IMR-90 (cell line): ENCODE results near the gene MIEF2. TPM values are rescaled to one million over a fixed set of nuclear protein-coding genes. Genes with fewer than 3 reads are reported as not detected.
A peak's percentile ranks its signal among the peaks of the same experiment; 100 is the strongest.

Experiments
- ATAC-seq: fragments of 200-7000 bp; cut with Tn5 transposase; 2 replicates; pipeline ENCODE4 v1.9.1; 2020; ENCODE audit warnings: low read depth, mild to moderate bottlenecking, moderate library complexity
- BruUV-seq: library from RNA; stranded (reverse); fragments of 400-500 nt; replicated peaks from 2 replicates; lab custom pipeline; 2021; lab: Mats Ljungman, UMichigan
- CTCF ChIA-PET: fragments of 300-600 bp; formaldehyde crosslinking; extraction: SDS; loops from one replicate; lab custom pipeline; 2021; ENCODE audit warnings: antibody characterized with exemption; lab: Yijun Ruan, JAX
- POLR2A ChIA-PET: fragments of 300-600 bp; sonication (Branson Sonifier 250); formaldehyde crosslinking; loops from one replicate; lab custom pipeline; 2022; ENCODE audit warnings: antibody characterized with exemption; ENCODE audit not compliant: unreplicated experiment; lab: Charles Lee
- DNase-seq: peaks from one replicate; pipeline ENCODE4 v3.0.0; 2013
- H2AFZ ChIP-seq: replicated peaks from 2 replicates; pipeline ENCODE3; 2013; ENCODE audit warnings: low read length, mild to moderate bottlenecking; ENCODE audit not compliant: poor library complexity
- H2AK5ac ChIP-seq: 2 replicates; pipeline ENCODE4 v1.6.1; 2013; ENCODE audit warnings: low read depth, low read length, inconsistent platforms
- H2AK9ac ChIP-seq: replicated peaks from 2 replicates; pipeline ENCODE3; 2013; ENCODE audit warnings: mild to moderate bottlenecking, low read depth, low read length, moderate library complexity; ENCODE audit not compliant: poor library complexity
- H2BK120ac ChIP-seq: 2 replicates; pipeline ENCODE4 v1.6.1; 2013; ENCODE audit warnings: low read depth, low read length, inconsistent platforms
- H2BK15ac ChIP-seq: 3 replicates; pipeline ENCODE4 v1.6.1; 2013; ENCODE audit warnings: low read depth, low read length, inconsistent platforms
- H2BK20ac ChIP-seq: 2 replicates; pipeline ENCODE4 v1.6.1; 2013; ENCODE audit warnings: low read depth, mild to moderate bottlenecking, inconsistent platforms, low read length, moderate library complexity
- H2BK5ac ChIP-seq: 2 replicates; pipeline ENCODE4 v1.6.1; 2013; ENCODE audit warnings: mild to moderate bottlenecking, low read depth, low read length, inconsistent platforms; ENCODE audit not compliant: poor library complexity, severe bottlenecking
- H3K14ac ChIP-seq: replicated peaks from 2 replicates; pipeline ENCODE4 v1.6.1; 2013; ENCODE audit warnings: low read depth, low read length, inconsistent platforms
- H3K18ac ChIP-seq: 2 replicates; pipeline ENCODE4 v1.6.1; 2013; ENCODE audit warnings: low read depth, low read length, control low read depth
- H3K23ac ChIP-seq: 2 replicates; pipeline ENCODE4 v1.6.1; 2013; ENCODE audit warnings: low read depth, low read length, inconsistent platforms
- H3K27ac ChIP-seq: 2 replicates; pipeline ENCODE4 v1.5.1; 2013; ENCODE audit warnings: mild to moderate bottlenecking, control low read depth, low read length; ENCODE audit not compliant: insufficient read depth
- H3K27me3 ChIP-seq: 2 replicates; pipeline ENCODE4 v1.6.1; 2013; ENCODE audit warnings: low read length; ENCODE audit not compliant: control insufficient read depth, insufficient read depth
- H3K36me3 ChIP-seq: 2 replicates; pipeline ENCODE4 v1.6.1; 2013; ENCODE audit warnings: low read length, mixed read lengths; ENCODE audit not compliant: control insufficient read depth, insufficient read depth
- H3K4ac ChIP-seq: 2 replicates; pipeline ENCODE4 v1.6.1; 2013; ENCODE audit warnings: low read depth, low read length, inconsistent platforms
- H3K4me1 ChIP-seq: 2 replicates; pipeline ENCODE4 v1.6.1; 2013; ENCODE audit warnings: low read length, mixed read lengths; ENCODE audit not compliant: control insufficient read depth, insufficient read depth
- H3K4me2 ChIP-seq: 2 replicates; pipeline ENCODE4 v1.6.1; 2013; ENCODE audit warnings: low read depth, mild to moderate bottlenecking, control low read depth, low read length, moderate library complexity
- H3K4me3 ChIP-seq: 2 replicates; pipeline ENCODE4 v1.5.1; 2013; ENCODE audit warnings: low read depth, mild to moderate bottlenecking, control low read depth, low read length, moderate library complexity; ENCODE audit not compliant: insufficient read depth
- H3K56ac ChIP-seq: 2 replicates; pipeline ENCODE4 v1.6.1; 2013; ENCODE audit warnings: low read length, inconsistent platforms; ENCODE audit not compliant: insufficient read depth; ENCODE audit errors: extremely low read depth
- H3K79me1 ChIP-seq, 2 experiments: 2 replicates each; pipeline ENCODE4 v1.6.1; 2013; ENCODE audit warnings: low read length in 2 of 2, inconsistent platforms in 1 of 2, low read depth in 1 of 2
- H3K9ac ChIP-seq: 2 replicates; pipeline ENCODE4 v1.6.1; 2013; ENCODE audit warnings: low read depth, low read length, control low read depth
- H3K9me1 ChIP-seq: 2 replicates; pipeline ENCODE4 v1.6.1; 2013; ENCODE audit warnings: low read length, inconsistent platforms; ENCODE audit not compliant: insufficient read depth
- H3K9me3 ChIP-seq: 2 replicates; pipeline ENCODE4 v1.6.1; 2013; ENCODE audit warnings: low read length; ENCODE audit not compliant: control insufficient read depth, insufficient read depth
- H4K20me1 ChIP-seq: 2 replicates; pipeline ENCODE4 v1.6.1; 2013; ENCODE audit warnings: low read length, inconsistent platforms; ENCODE audit not compliant: insufficient read depth
- H4K5ac ChIP-seq: 2 replicates; pipeline ENCODE4 v1.6.1; 2013; ENCODE audit warnings: mild to moderate bottlenecking, low read depth, low read length, control low read depth
- H4K8ac ChIP-seq, 2 experiments: 2 replicates each; pipeline ENCODE4 v1.6.1; 2013; ENCODE audit warnings: low read depth in 2 of 2, low read length in 2 of 2, control low read depth in 1 of 2, inconsistent platforms in 1 of 2
- H4K91ac ChIP-seq: 2 replicates; pipeline ENCODE4 v1.6.1; 2013; ENCODE audit warnings: low read depth, low read length, inconsistent platforms; ENCODE audit not compliant: insufficient read depth
- BHLHE40 ChIP-seq: fragments of 150-350 bp; IDR thresholded peaks from 2 replicates; pipeline ENCODE4 v1.6.1; 2016; ENCODE audit warnings: mild to moderate bottlenecking, low read depth, low read length
- CEBPB ChIP-seq: IDR thresholded peaks from 2 replicates; pipeline ENCODE4 v1.6.1; 2012; ENCODE audit warnings: low read depth, low read length, improper control_type of control experiment
- CHD1 ChIP-seq: IDR thresholded peaks from 2 replicates; pipeline ENCODE4 v1.6.1; 2012; ENCODE audit warnings: low read depth, low read length, improper control_type of control experiment
- FOS ChIP-seq: fragments of 150-350 bp; IDR thresholded peaks from 2 replicates; pipeline ENCODE4 v1.6.1; 2016; ENCODE audit warnings: low read depth, low read length
- MAFK ChIP-seq: IDR thresholded peaks from 2 replicates; pipeline ENCODE4 v1.6.1; 2012; ENCODE audit warnings: low read depth, low read length, improper control_type of control experiment
- MXI1 ChIP-seq: IDR thresholded peaks from 2 replicates; pipeline ENCODE4 v1.6.1; 2012; ENCODE audit warnings: low read depth, mild to moderate bottlenecking, low read length, moderate library complexity, borderline replicate concordance
- NFE2L2 ChIP-seq: fragments of 150-350 bp; IDR thresholded peaks from 2 replicates; pipeline ENCODE4 v1.6.1; 2016; ENCODE audit warnings: low read depth, mild to moderate bottlenecking, low read length
- POLR2A ChIP-seq: IDR thresholded peaks from 2 replicates; pipeline ENCODE4 v1.6.1; 2012; ENCODE audit warnings: mild to moderate bottlenecking, low read depth, low read length
- RAD21 ChIP-seq: IDR thresholded peaks from 2 replicates; pipeline ENCODE4 v1.6.1; 2012; ENCODE audit warnings: low read length, improper control_type of control experiment
- RCOR1 ChIP-seq: IDR thresholded peaks from 2 replicates; pipeline ENCODE4 v1.6.1; 2012; ENCODE audit warnings: mild to moderate bottlenecking, low read length, improper control_type of control experiment; ENCODE audit not compliant: insufficient replicate concordance
- RFX5 ChIP-seq: IDR thresholded peaks from 2 replicates; pipeline ENCODE4 v1.8.0; 2012; ENCODE audit warnings: low read depth, mild to moderate bottlenecking, low read length, moderate library complexity
- SMC3 ChIP-seq: fragments of 150-350 bp; IDR thresholded peaks from 2 replicates; pipeline ENCODE4 v1.6.1; 2016; ENCODE audit warnings: low read depth, mild to moderate bottlenecking, antibody characterized with exemption, low read length, moderate library complexity
- WGBS, 2 experiments: methylation state at CpG; one replicate each; pipeline versions ENCODE4 v1.1.5 to v1.1.7; 2013; ENCODE audit warnings: missing lambda C conversion rate in 2 of 2; ENCODE audit not compliant: insufficient read length in 1 of 2; ENCODE audit errors: extremely low coverage in 2 of 2; 5-methylcytosine and 5-hydroxymethylcytosine counted together
- dilution Hi-C: fragments of 300-500 bp; cut with HindIII; formaldehyde crosslinking; loops from one replicate; pipeline ENCODE4 v1.14.3; 2018; ENCODE audit warnings: low sequenced_read_pairs; ENCODE audit not compliant: unreplicated experiment
- in situ Hi-C: fragments of 300-500 bp; cut with MboI; formaldehyde crosslinking; loops from 3 replicates; pipeline ENCODE4 v1.14.3; 2019; ENCODE audit warnings: low sequenced_read_pairs, inconsistent platforms, mixed read lengths
- intact Hi-C: fragments of 100-400 bp; cut with micrococcal nuclease; formaldehyde crosslinking; loops from 2 replicates; pipeline ENCODE4 v1.10.0; 2022
- polyA plus RNA-seq, 3 experiments: library from polyadenylated mRNA; depleted of rRNA; stranded (reverse); fragments of >200 nt; gene quantifications; 2 replicates each; pipeline ENCODE4 v1.2.3, GENCODE V29; 2012; ENCODE audit warnings: low replicate concordance in 1 of 3
- total RNA-seq: library from RNA; depleted of rRNA; stranded (reverse); fragments of >200 nt; gene quantifications from 2 replicates; pipeline ENCODE4 v1.2.3, GENCODE V29; 2012
- TF ChIP-seq, protein P1 (sequence below): conservative IDR thresholded peaks from 2 replicates; pipeline ENCODE4 v1.5.1; 2012; ENCODE audit warnings: mild to moderate bottlenecking, low read depth, low read length, improper control_type of control experiment
- TF ChIP-seq, protein P2 (sequence below): fragments of 150-350 bp; IDR thresholded peaks from 2 replicates; pipeline ENCODE4 v1.6.1; 2016; ENCODE audit warnings: low read depth, mild to moderate bottlenecking, low read length, moderate library complexity, borderline replicate concordance
- TF ChIP-seq, protein P3 (sequence below): fragments of 150-350 bp; IDR thresholded peaks from 2 replicates; pipeline ENCODE4 v1.6.1; 2017; ENCODE audit warnings: mild to moderate bottlenecking, antibody characterized with exemption, low read length, low read depth

MIEF2 gene
- total and polyA plus RNA-seq, 2 of the 4 experiments (the other 2 are of a cell fraction) = 9.1 to 26.6 TPM

DNA sequence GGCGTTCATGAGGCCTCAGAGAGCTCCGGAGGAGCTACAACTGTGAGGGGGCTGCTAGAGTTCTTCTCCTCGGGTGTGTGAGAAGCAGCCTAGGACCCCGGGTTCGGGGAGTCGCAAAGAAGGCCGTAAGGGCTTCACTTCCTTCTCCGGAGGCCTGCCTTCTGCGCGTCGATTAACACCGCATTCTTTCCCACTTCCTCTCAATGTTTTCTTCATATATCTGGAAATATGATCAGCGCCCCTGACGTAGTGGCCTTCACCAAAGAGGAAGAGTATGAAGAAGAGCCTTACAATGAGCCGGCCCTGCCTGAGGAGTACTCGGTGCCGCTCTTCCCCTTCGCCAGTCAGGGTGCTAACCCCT is 55.1 kb downstream of the MIEF2 start:
- intact Hi-C loops = no loop called here
- CTCF ChIA-PET = no interaction called here

More for the DNA sequence above, 55.1 kb downstream of the MIEF2 start:
- Histone ChIP-seq H3K56ac (no peak overlapping the region), H3K14ac (no peak overlapping the region; the same call in 1 of the 2 replicates), H4K91ac (peak overlapping the region; percentile 48; the same call in 1 of the 2 replicates), H3K4me3 (peak overlapping the region; percentile 88), H3K27ac (peak overlapping the region; percentile 83), H3K4me2 (peak overlapping the region; percentile 89), H4K20me1 (peaks cover 49% of the 10 kb centered on the region), H3K23ac (no peak overlapping the region), H3K79me1 (peaks cover 29 to 91% of the 10 kb centered on the region in 2 experiments), H2BK15ac (no peak overlapping the region), H3K9ac (peak overlapping the region; percentile 81), H2AK9ac (peak overlapping the region; percentile 50), H3K36me3 (peaks cover 28% of the 10 kb centered on the region), H3K9me3 (no peaks in the 10 kb centered on the region), H2AFZ (peak overlapping the region; percentile 96), H3K4me1 (peaks cover 10% of the 10 kb centered on the region), H2AK5ac (peak overlapping the region; percentile 33; the same call in 1 of the 2 replicates), H3K4ac (peak overlapping the region; percentile 83; the same call in 1 of the 2 replicates), H3K9me1 (peaks cover 23% of the 10 kb centered on the region), H4K5ac (peak overlapping the region; percentile 80), H2BK120ac (no peak overlapping the region), H2BK20ac (no peak overlapping the region), H2BK5ac (peak overlapping the region; percentile 63), H4K8ac (peak overlapping the region; percentile 82 to 94; a peak in 3 of 4 replicates), H3K18ac (no peak overlapping the region), H3K27me3 (no peaks in the 10 kb centered on the region)
- in situ Hi-C loops = no loop called here
- TF ChIP-seq BHLHE40 (no peak), FOS (no peak), CEBPB (no peak), NFE2L2 (no peak), MXI1 (no peak), RAD21 (no peak), POLR2A (no peak), RCOR1 (no peak), RFX5 (no peak), CHD1 (no peak), MAFK (no peak), SMC3 (no peak)
- TF ChIP-seq, protein P1, sequence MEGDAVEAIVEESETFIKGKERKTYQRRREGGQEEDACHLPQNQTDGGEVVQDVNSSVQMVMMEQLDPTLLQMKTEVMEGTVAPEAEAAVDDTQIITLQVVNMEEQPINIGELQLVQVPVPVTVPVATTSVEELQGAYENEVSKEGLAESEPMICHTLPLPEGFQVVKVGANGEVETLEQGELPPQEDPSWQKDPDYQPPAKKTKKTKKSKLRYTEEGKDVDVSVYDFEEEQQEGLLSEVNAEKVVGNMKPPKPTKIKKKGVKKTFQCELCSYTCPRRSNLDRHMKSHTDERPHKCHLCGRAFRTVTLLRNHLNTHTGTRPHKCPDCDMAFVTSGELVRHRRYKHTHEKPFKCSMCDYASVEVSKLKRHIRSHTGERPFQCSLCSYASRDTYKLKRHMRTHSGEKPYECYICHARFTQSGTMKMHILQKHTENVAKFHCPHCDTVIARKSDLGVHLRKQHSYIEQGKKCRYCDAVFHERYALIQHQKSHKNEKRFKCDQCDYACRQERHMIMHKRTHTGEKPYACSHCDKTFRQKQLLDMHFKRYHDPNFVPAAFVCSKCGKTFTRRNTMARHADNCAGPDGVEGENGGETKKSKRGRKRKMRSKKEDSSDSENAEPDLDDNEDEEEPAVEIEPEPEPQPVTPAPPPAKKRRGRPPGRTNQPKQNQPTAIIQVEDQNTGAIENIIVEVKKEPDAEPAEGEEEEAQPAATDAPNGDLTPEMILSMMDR = no peak
- TF ChIP-seq, protein P2, sequence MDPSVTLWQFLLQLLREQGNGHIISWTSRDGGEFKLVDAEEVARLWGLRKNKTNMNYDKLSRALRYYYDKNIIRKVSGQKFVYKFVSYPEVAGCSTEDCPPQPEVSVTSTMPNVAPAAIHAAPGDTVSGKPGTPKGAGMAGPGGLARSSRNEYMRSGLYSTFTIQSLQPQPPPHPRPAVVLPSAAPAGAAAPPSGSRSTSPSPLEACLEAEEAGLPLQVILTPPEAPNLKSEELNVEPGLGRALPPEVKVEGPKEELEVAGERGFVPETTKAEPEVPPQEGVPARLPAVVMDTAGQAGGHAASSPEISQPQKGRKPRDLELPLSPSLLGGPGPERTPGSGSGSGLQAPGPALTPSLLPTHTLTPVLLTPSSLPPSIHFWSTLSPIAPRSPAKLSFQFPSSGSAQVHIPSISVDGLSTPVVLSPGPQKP = no peak
- TF ChIP-seq, protein P3, sequence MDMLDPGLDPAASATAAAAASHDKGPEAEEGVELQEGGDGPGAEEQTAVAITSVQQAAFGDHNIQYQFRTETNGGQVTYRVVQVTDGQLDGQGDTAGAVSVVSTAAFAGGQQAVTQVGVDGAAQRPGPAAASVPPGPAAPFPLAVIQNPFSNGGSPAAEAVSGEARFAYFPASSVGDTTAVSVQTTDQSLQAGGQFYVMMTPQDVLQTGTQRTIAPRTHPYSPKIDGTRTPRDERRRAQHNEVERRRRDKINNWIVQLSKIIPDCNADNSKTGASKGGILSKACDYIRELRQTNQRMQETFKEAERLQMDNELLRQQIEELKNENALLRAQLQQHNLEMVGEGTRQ = no peak
- POLR2A ChIA-PET = no interaction called here
- ATAC-seq (no peak), DNase-seq (peak; percentile 7)
- WGBS, 2 experiments = 14% methylated on average over 6 of the region's 18 CpGs; no CpG with 5 or more reads in 1 of the 2 experiments
- TSS peak; percentile 65 for BruUV-seq
- dilution Hi-C loops = no loop called here
